IPS DF 4.7 (cell line): Measurements from ENCODE around the gene SLC14A1.

ENCODE experiments used
- DNase-seq: peaks from one replicate; pipeline ENCODE4 v3.0.0-alpha.2; 2013; ENCODE audit warnings: low spot score; ENCODE audit errors: extremely low read depth

SLC14A1 gene

GRCh38 chr18:45722899-45723298 is 1.1 kb upstream of the SLC14A1 start:
- DNase-seq = no peak

- DNase-seq = no peak
Measured at GRCh38 chr18:45724601-45725000, 620 bp downstream of the SLC14A1 start.

- no peak for DNase-seq
Measured at GRCh38 chr18:45725336-45725735, 1.4 kb downstream of the SLC14A1 start.

DNA sequence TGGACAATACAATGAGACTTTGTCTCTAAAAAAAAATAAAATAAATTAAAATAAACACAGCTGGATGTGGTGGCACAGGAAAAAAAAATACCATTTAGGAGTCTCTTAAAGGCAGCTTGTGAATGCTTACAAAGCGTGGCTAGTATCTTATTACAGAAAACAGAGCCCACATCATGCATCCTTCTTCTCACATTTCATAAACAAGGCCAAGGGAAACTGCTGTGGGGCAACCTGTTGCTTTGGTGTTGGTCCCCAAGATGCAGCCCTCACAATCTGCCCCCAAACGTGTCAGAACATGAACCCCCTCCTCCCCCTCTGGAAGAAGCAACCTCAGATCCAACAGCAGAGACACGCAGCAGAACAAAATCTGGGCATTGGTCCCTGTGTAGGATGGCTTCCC is 2.6 kb downstream of the SLC14A1 start:
- DNase-seq = no peak

DNA sequence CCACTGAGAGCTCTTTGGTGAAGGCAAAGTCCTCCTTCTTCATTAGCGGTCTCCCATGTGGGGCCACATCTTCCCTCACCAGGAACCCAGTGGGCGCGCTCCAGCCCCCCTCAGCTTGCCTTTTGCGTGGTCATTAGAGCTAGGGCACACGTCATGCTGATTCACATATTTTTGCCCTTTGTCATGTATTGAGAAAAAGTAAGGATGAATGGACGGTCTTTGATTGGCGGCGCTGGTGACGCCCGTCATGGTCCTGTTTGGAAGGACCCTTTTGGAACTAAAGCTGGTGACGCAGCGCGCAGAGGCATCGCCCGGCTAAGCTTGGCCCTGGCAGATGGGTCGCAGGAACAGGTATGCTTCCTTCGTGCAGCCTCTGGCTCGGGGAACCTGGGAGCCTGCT is 3.1 kb downstream of the SLC14A1 start:
- DNase-seq = no peak

DNA sequence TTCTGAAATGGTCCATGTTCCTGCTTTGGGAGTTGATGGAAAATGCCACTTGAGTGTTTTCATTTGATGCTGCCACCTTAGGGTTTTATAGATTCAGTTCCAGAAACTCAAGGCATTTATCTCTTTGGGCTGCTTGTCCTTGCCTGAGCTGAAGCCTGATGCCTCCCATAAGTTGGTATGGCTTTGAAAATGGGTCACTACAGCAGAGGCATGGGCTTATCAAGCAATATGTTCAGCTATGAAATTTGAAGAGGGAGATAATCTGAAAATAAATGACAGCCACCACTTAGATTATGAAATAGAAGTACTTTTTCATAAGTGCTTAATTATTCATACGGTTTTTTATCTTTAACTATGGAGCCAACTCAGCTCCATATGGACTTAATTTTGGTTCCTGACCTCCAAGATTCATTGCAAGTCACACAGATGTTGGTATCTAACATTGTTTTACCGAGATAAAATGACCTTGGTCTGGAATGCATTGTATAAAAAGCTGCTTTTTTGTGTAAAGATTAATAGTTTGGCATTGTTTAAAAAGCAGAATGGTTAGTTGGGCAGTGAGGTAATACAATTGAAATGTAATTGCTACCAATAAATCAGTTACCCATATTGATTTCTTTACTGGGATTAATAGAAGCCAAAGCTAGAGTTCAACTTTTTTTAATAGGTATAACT is 4.5 kb downstream of the SLC14A1 start:
- DNase-seq = no peak

- no peak for DNase-seq
Measured at GRCh38 chr18:45730832-45731575, 7.0 kb downstream of the SLC14A1 start.

GRCh38 chr18:45731716-45732115 is 7.7 kb downstream of the SLC14A1 start:
- DNase-seq = no peak

DNA sequence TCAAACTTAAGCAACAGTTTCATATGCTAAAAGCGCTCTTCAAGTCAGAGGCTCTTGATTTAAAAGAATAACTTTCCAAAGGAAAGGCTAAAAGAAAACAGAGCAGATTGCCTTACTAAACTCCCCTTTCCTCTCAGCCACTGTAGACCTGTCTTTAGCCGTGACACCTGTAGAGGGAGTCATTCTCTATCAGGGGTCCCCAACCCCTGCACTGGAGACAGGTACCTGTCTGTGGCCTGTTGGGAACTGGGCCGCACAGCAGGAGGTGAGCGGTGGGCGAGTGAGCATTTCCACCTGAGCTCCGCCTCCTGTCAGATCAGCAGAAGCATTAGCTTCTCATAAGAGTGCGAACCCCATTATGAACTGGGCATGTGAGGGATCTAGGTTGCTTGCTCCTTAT is 9.6 kb downstream of the SLC14A1 start:
- no peak for DNase-seq

- no peak for DNase-seq
Measured at GRCh38 chr18:45734505-45734904, 10.5 kb downstream of the SLC14A1 start.

GRCh38 chr18:45734944-45735343 is 11.0 kb downstream of the SLC14A1 start:
- no peak for DNase-seq

DNA sequence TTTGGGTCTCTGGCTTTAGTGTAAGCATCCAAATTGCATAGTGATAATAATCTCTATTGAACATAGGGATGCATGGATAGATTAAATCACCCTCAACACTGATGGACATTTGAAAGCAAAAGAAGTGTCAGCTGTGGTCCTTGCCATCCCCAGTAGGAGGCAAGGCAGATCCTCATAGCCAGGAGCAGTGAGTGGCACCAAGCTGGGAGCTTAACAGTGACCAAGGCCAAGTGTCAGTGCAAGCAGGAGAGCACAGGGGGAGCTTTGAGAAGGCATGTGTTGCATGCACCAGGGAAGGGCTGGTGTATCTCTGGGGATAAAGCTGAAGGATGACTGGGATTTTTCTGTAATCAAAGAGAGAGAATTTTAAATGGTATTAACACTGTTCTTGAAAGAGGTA is 14.7 kb downstream of the SLC14A1 start:
- no peak for DNase-seq

GRCh38 chr18:45739268-45739667 is 15.3 kb downstream of the SLC14A1 start:
- DNase-seq = no peak

- no peak for DNase-seq
Measured at GRCh38 chr18:45739848-45740247, 15.9 kb downstream of the SLC14A1 start.

GRCh38 chr18:45741056-45741455 is 17.1 kb downstream of the SLC14A1 start:
- DNase-seq = no peak

DNA sequence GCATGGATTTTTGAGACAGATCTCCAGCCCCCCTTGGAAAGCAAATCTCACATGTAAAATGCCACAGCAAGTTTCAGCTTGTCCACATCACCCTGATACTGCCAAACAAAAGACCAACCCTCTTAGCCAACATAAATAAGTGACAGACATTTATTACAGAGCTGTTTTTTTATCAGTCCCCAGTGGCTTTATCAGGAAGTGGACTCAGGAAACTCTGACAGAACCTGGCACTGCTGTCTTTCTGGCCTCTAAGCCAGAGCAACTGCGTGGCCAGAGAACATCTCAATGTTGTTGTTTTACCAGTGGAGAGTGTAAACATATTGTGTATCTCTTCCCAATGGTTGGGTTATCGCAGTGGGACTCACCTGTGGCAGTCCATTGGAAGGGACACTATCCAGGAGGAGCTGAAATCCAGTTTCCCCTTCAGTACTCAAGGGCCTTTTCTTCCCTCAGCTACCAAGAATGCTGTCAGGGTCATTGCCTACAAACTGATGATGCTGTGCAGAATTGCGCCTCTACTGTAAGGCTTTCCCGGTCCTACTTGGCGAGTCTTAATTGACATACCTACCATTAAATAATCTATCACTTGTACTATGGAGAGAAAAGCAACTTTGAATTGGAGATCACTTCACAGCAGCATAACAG is 22.0 kb downstream of the SLC14A1 start:
- no peak for DNase-seq

DNA sequence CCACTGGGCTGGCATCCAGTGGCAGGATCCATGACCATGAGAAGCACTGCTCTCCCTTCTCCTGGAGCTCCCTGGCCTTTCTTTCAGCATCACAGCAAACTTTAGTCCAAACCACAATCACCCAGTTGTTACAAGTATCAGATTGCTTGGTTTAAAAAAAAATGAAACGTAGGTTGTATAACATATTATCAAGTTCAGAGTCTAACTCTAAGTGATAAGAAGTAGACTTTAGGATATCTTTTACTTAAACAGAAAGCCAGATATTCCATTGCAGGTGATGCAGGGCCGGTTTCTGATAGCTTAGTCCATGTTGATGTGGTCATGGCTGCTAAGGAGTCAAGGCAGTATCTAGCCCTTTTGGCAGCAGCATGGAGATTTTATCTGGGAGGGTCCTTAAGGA is 24.5 kb downstream of the SLC14A1 start:
- no peak for DNase-seq

GRCh38 chr18:45749918-45750689 is 26.1 kb downstream of the SLC14A1 start:
- no peak for DNase-seq

- DNase-seq = no peak
Measured at GRCh38 chr18:45751766-45752165, 27.8 kb downstream of the SLC14A1 start.

- no peak for DNase-seq
Measured at GRCh38 chr18:45752681-45753080, 28.7 kb downstream of the SLC14A1 start.

GRCh38 chr18:45753286-45753685 is 29.3 kb downstream of the SLC14A1 start:
- DNase-seq = no peak

DNA sequence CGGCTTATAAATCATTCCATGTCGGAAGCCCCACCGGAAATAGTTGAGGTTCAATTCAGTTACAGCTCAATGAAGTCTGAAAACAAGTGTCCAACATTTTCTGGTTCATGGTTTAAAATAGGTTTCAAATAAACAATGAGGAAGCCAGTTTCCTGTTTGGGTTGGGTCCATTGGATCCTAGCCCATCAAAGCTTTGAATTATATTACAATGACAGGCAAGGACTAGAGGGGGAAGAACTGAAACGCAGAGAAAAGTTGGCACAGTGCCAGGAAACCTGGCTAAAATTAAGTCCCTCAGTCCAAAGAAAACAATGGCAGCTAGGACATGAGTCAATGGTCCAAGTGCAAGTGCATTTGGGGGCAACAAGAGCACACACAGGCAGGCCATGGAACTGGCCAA is 32.0 kb downstream of the SLC14A1 start:
- no peak for DNase-seq
